ENCODE data around the gene CIRBP. TPM values are rescaled to one million over a fixed set of nuclear protein-coding genes. Genes with fewer than 3 reads are reported as not detected.
"Not testable (repeated sequence)": the region's sequence is repeated elsewhere in the genome, so short reads cannot be mapped to it uniquely, and the experiment has no call there.

The CIRBP gene
- total and polyA plus RNA-seq, 7 donors: 129 to 1,004 (median 602) TPM

- Histone ChIP-seq H3K4me1 (peaks cover 13 to 74% (median 70%) of the 10 kb centered on the region in 4 donors), H3K9me3 (no peaks in the 10 kb centered on the region), H3K4me3 (peak overlapping the region in 3 of 4 donors; percentile 3 to 26 (median 15)), H3K27ac (peak overlapping the region; percentile 96 to 100 (median 100)), H3K36me3 (no peaks in the 10 kb centered on the region), H3K27me3 (no peaks in the 10 kb centered on the region)
- DNase-seq: peak; percentile 96
- intact Hi-C loops (cut with DNase I): loop anchor here (1.0 to 5.0 kb wide), 2 partner anchors 23 to 72 kb away; partner anchors contain the start of gene SBNO2
- 46 to 55% methylated on average over 33 of the region's 33 CpGs for WGBS, 2 donors
- TF ChIP-seq POLR2AphosphoS5 (IDR thresholded peaks at IDR 0.05): peak; percentile 15 to 67 (median 47)
- TF ChIP-seq CTCF (IDR thresholded peaks at IDR 0.05): peak; percentile 95 to 98 (median 96)
- TF ChIP-seq POLR2A (IDR thresholded peaks at IDR 0.05): no peak
Observed at GRCh38 chr19:1243768-1244692, 25.1 kb upstream of the CIRBP start.

GRCh38 chr19:1244693-1245451 is 24.3 kb upstream of the CIRBP start:
- WGBS, 2 donors: 7 to 38% methylated on average over 31 of the region's 31 CpGs
- Histone ChIP-seq H3K36me3 (no peaks in the 10 kb centered on the region), H3K27ac (peak overlapping the region; percentile 96 to 100 (median 100)), H3K4me1 (peaks cover 13 to 70% (median 68%) of the 10 kb centered on the region in 4 donors), H3K9me3 (no peaks in the 10 kb centered on the region), H3K4me3 (peak overlapping the region in 3 of 4 donors; percentile 3 to 26 (median 15)), H3K27me3 (no peaks in the 10 kb centered on the region)
- DNase-seq: peak; percentile 94
- no peak for TF ChIP-seq POLR2A (IDR thresholded peaks at IDR 0.05)
- peak; percentile 6 to 40 (median 14) for TF ChIP-seq POLR2AphosphoS5 (IDR thresholded peaks at IDR 0.05)
- no peak for TF ChIP-seq EP300 (IDR thresholded peaks at IDR 0.05)
- no peak for TF ChIP-seq CTCF (IDR thresholded peaks at IDR 0.05)
- intact Hi-C loops (cut with DNase I): loop anchor here (1.0 to 5.0 kb wide), 2 partner anchors 22 to 73 kb away; partner anchors contain the start of gene SBNO2

GRCh38 chr19:1245494-1246264 is 23.5 kb upstream of the CIRBP start:
- peak overlapping the region in 1 of 4 donors; percentile 26 for H3K4me3 ChIP-seq
- 50 to 75% methylated on average over 26 of the region's 26 CpGs for WGBS, 2 donors
- no peaks in the 10 kb centered on the region for H3K27me3 ChIP-seq
- DNase-seq: peak; percentile 90
- peak overlapping the region; percentile 96 to 100 (median 100) for H3K27ac ChIP-seq
- intact Hi-C loops (cut with DNase I): no loop called here
- TF ChIP-seq POLR2A (IDR thresholded peaks at IDR 0.05): peak in 1 of 2 donors; percentile 10
- peak in 3 of 4 donors; percentile 28 to 77 (median 77) for TF ChIP-seq EP300 (IDR thresholded peaks at IDR 0.05)
- TF ChIP-seq CTCF (IDR thresholded peaks at IDR 0.05): no peak
- TF ChIP-seq POLR2AphosphoS5 (IDR thresholded peaks at IDR 0.05): peak; percentile 61 to 81 (median 72)
- H3K4me1 ChIP-seq: peaks cover 13 to 64% (median 63%) of the 10 kb centered on the region in 4 donors
- no peaks in the 10 kb centered on the region for H3K36me3 ChIP-seq
- H3K9me3 ChIP-seq: no peaks in the 10 kb centered on the region

GRCh38 chr19:1246265-1247087 is 22.7 kb upstream of the CIRBP start:
- H3K4me3 ChIP-seq; H3K27me3 ChIP-seq; H3K9me3 ChIP-seq; intact Hi-C loops (cut with DNase I); H3K36me3 ChIP-seq: not testable (repeated sequence)
- peak overlapping the region; percentile 96 to 100 (median 100) for H3K27ac ChIP-seq
- peak; percentile 86 for DNase-seq
- H3K4me1 ChIP-seq: peaks cover 13 to 62% (median 61%) of the 10 kb centered on the region in 4 donors
- WGBS, 2 donors: 60 to 81% methylated on average over 27 of the region's 27 CpGs
